ENCODE measurements around the gene PRICKLE4.

The PRICKLE4 gene

GRCh38 chr6:41769376-41769775 lies 11.2 kb upstream of the PRICKLE4 start:
- Histone ChIP-seq H3K4me2 (ENCODE audit: insufficient read depth, low read length) (no peak overlapping the region), H3K4me1 (ENCODE audit: insufficient read depth, low read length) (no peaks in the 10 kb centered on the region), H4K20me1 (ENCODE audit: insufficient read depth, low read length) (no peaks in the 10 kb centered on the region), H3K4me3 (ENCODE audit: low read depth in 1 of 2, low read length in 2 of 2) (no peak overlapping the region), H3K27me3 (ENCODE audit: insufficient read depth, low read length, poor library complexity) (no peaks in the 10 kb centered on the region), H2AFZ (ENCODE audit: low read depth, low read length) (no peak overlapping the region), H3K36me3 (ENCODE audit: insufficient read depth, low read length) (peaks cover 29% of the 10 kb centered on the region), H3K27ac (ENCODE audit: low read length) (no peak overlapping the region), H3K9ac (ENCODE audit: low read depth, low read length) (no peak overlapping the region), H3K9me3 (ENCODE audit: insufficient read depth, low read length, severe bottlenecking) (no peaks in the 10 kb centered on the region), H3K79me2 (ENCODE audit: insufficient read depth, low read length) (no peaks in the 10 kb centered on the region)
- ATAC-seq (ENCODE audit: insufficient read depth, low read depth) (no peak), DNase-seq (no peak)
- TF ChIP-seq EZH2 (IDR thresholded peaks at IDR 0.05; ENCODE audit: borderline replicate concordance, low read depth, low read length, severe bottlenecking): no peak
- no peak for TF ChIP-seq CTCF (IDR thresholded peaks at IDR 0.05; ENCODE audit: borderline replicate concordance, extremely low read depth, low read length, poor library complexity, severe bottlenecking)

- no peak for ATAC-seq (ENCODE audit: insufficient read depth, low read depth)
- TF ChIP-seq CTCF (IDR thresholded peaks at IDR 0.05; ENCODE audit: borderline replicate concordance, extremely low read depth, low read length, poor library complexity, severe bottlenecking): no peak
- TF ChIP-seq EZH2 (IDR thresholded peaks at IDR 0.05; ENCODE audit: borderline replicate concordance, low read depth, low read length, severe bottlenecking): no peak
- DNase-seq: no peak
- Histone ChIP-seq H3K9ac (ENCODE audit: low read depth, low read length) (no peak overlapping the region), H2AFZ (ENCODE audit: low read depth, low read length) (no peak overlapping the region), H4K20me1 (ENCODE audit: insufficient read depth, low read length) (no peaks in the 10 kb centered on the region), H3K36me3 (ENCODE audit: insufficient read depth, low read length) (peaks cover 40% of the 10 kb centered on the region), H3K4me1 (ENCODE audit: insufficient read depth, low read length) (no peaks in the 10 kb centered on the region), H3K4me3 (ENCODE audit: low read depth in 1 of 2, low read length in 2 of 2) (no peak overlapping the region), H3K9me3 (ENCODE audit: insufficient read depth, low read length, severe bottlenecking) (no peaks in the 10 kb centered on the region), H3K79me2 (ENCODE audit: insufficient read depth, low read length) (no peaks in the 10 kb centered on the region), H3K27ac (ENCODE audit: low read length) (no peak overlapping the region), H3K4me2 (ENCODE audit: insufficient read depth, low read length) (no peak overlapping the region), H3K27me3 (ENCODE audit: insufficient read depth, low read length, poor library complexity) (no peaks in the 10 kb centered on the region)
These were observed 10.1 kb upstream of the PRICKLE4 start for GRCh38 chr6:41770381-41771057.

GRCh38 chr6:41771058-41771983 lies 9.3 kb upstream of the PRICKLE4 start:
- no peak overlapping the region for H3K4me3 ChIP-seq (ENCODE audit: low read depth in 1 of 2, low read length in 2 of 2)
- no peaks in the 10 kb centered on the region for H3K79me2 ChIP-seq (ENCODE audit: insufficient read depth, low read length)
- ATAC-seq (ENCODE audit: insufficient read depth, low read depth): no peak
- no peak overlapping the region for H3K4me2 ChIP-seq (ENCODE audit: insufficient read depth, low read length)
- H3K9ac ChIP-seq (ENCODE audit: low read depth, low read length): no peak overlapping the region
- H3K4me1 ChIP-seq (ENCODE audit: insufficient read depth, low read length): no peaks in the 10 kb centered on the region
- H3K36me3 ChIP-seq (ENCODE audit: insufficient read depth, low read length): peaks cover 44% of the 10 kb centered on the region
- TF ChIP-seq EZH2 (IDR thresholded peaks at IDR 0.05; ENCODE audit: borderline replicate concordance, low read depth, low read length, severe bottlenecking) (no peak), CTCF (IDR thresholded peaks at IDR 0.05; ENCODE audit: borderline replicate concordance, extremely low read depth, low read length, poor library complexity, severe bottlenecking) (no peak)
- no peaks in the 10 kb centered on the region for H3K27me3 ChIP-seq (ENCODE audit: insufficient read depth, low read length, poor library complexity)
- H3K27ac ChIP-seq (ENCODE audit: low read length): no peak overlapping the region
- no peaks in the 10 kb centered on the region for H3K9me3 ChIP-seq (ENCODE audit: insufficient read depth, low read length, severe bottlenecking)
- DNase-seq: no peak
- no peaks in the 10 kb centered on the region for H4K20me1 ChIP-seq (ENCODE audit: insufficient read depth, low read length)
- no peak overlapping the region for H2AFZ ChIP-seq (ENCODE audit: low read depth, low read length)

Measured in DND-41 (cell line).